ENCODE results near the gene WFS1.

The WFS1 gene

GRCh38 chr4:6321361-6321760, 51.7 kb downstream of the WFS1 start:
- Histone ChIP-seq H3K4me2 (ENCODE audit: low read depth, low read length, poor library complexity, severe bottlenecking) (no peak overlapping the region), H3K4me3 (ENCODE audit: low read length, poor library complexity, severe bottlenecking) (no peak overlapping the region), H4K20me1 (ENCODE audit: insufficient read depth, low read length, poor library complexity, severe bottlenecking) (no peaks in the 10 kb centered on the region), H3K9ac (ENCODE audit: low read depth, low read length, poor library complexity, severe bottlenecking) (no peak overlapping the region), H2AFZ (ENCODE audit: low read length) (no peak overlapping the region), H3K79me2 (ENCODE audit: insufficient read depth, low read length) (no peaks in the 10 kb centered on the region), H3K9me3 (ENCODE audit: insufficient read depth, low read depth, low read length) (no peaks in the 10 kb centered on the region; the same call in 1 of the 2 replicates), H3K9me2 (replicated peaks; ENCODE audit: low read depth, low read length) (no peaks in the 10 kb centered on the region), H3K36me3 (ENCODE audit: insufficient read depth, low read length) (no peaks in the 10 kb centered on the region), H3F3A (ENCODE audit: low read depth) (no peaks in the 10 kb centered on the region), H3K4me1 (ENCODE audit: insufficient read depth, low read length, poor library complexity, severe bottlenecking) (peaks cover 26% of the 10 kb centered on the region), H3K27me3 (ENCODE audit: insufficient read depth, low read length, poor library complexity, severe bottlenecking) (peaks cover 38% of the 10 kb centered on the region)
- TF ChIP-seq EZH2phosphoT487 (IDR thresholded peaks at IDR 0.05; ENCODE audit: borderline replicate concordance), result no peak
- TF ChIP-seq, protein P1, sequence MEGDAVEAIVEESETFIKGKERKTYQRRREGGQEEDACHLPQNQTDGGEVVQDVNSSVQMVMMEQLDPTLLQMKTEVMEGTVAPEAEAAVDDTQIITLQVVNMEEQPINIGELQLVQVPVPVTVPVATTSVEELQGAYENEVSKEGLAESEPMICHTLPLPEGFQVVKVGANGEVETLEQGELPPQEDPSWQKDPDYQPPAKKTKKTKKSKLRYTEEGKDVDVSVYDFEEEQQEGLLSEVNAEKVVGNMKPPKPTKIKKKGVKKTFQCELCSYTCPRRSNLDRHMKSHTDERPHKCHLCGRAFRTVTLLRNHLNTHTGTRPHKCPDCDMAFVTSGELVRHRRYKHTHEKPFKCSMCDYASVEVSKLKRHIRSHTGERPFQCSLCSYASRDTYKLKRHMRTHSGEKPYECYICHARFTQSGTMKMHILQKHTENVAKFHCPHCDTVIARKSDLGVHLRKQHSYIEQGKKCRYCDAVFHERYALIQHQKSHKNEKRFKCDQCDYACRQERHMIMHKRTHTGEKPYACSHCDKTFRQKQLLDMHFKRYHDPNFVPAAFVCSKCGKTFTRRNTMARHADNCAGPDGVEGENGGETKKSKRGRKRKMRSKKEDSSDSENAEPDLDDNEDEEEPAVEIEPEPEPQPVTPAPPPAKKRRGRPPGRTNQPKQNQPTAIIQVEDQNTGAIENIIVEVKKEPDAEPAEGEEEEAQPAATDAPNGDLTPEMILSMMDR (conservative IDR thresholded peaks at IDR 0.05; ENCODE audit: low read length), result no peak

GRCh38 chr4:6322067-6322760, 52.6 kb downstream of the WFS1 start:
- Histone ChIP-seq H2AFZ (ENCODE audit: low read length) (no peak overlapping the region), H3K9me2 (replicated peaks; ENCODE audit: low read depth, low read length) (no peaks in the 10 kb centered on the region), H3K4me1 (ENCODE audit: insufficient read depth, low read length, poor library complexity, severe bottlenecking) (peaks cover 26% of the 10 kb centered on the region), H3K36me3 (ENCODE audit: insufficient read depth, low read length) (no peaks in the 10 kb centered on the region), H3K4me3 (ENCODE audit: low read length, poor library complexity, severe bottlenecking) (peak overlapping the region; percentile 18), H4K20me1 (ENCODE audit: insufficient read depth, low read length, poor library complexity, severe bottlenecking) (no peaks in the 10 kb centered on the region), H3K79me2 (ENCODE audit: insufficient read depth, low read length) (no peaks in the 10 kb centered on the region), H3F3A (ENCODE audit: low read depth) (no peaks in the 10 kb centered on the region), H3K9me3 (ENCODE audit: insufficient read depth, low read depth, low read length) (no peaks in the 10 kb centered on the region; the same call in 1 of the 2 replicates), H3K4me2 (ENCODE audit: low read depth, low read length, poor library complexity, severe bottlenecking) (peak overlapping the region; percentile 64), H3K27me3 (ENCODE audit: insufficient read depth, low read length, poor library complexity, severe bottlenecking) (peaks cover 32% of the 10 kb centered on the region), H3K9ac (ENCODE audit: low read depth, low read length, poor library complexity, severe bottlenecking) (no peak overlapping the region)
- no peak for TF ChIP-seq EZH2phosphoT487 (IDR thresholded peaks at IDR 0.05; ENCODE audit: borderline replicate concordance)
- TF ChIP-seq, protein P1 (conservative IDR thresholded peaks at IDR 0.05; ENCODE audit: low read length), result no peak

GRCh38 chr4:6322761-6323566, 53.3 kb downstream of the WFS1 start:
- Histone ChIP-seq H3K79me2 (ENCODE audit: insufficient read depth, low read length) (no peaks in the 10 kb centered on the region), H3K4me2 (ENCODE audit: low read depth, low read length, poor library complexity, severe bottlenecking) (peak overlapping the region; percentile 64), H3K27me3 (ENCODE audit: insufficient read depth, low read length, poor library complexity, severe bottlenecking) (peaks cover 25% of the 10 kb centered on the region), H3K36me3 (ENCODE audit: insufficient read depth, low read length) (no peaks in the 10 kb centered on the region), H2AFZ (ENCODE audit: low read length) (no peak overlapping the region), H4K20me1 (ENCODE audit: insufficient read depth, low read length, poor library complexity, severe bottlenecking) (no peaks in the 10 kb centered on the region), H3K9me3 (ENCODE audit: insufficient read depth, low read depth, low read length) (no peaks in the 10 kb centered on the region; the same call in 1 of the 2 replicates), H3K4me1 (ENCODE audit: insufficient read depth, low read length, poor library complexity, severe bottlenecking) (peaks cover 26% of the 10 kb centered on the region), H3K9ac (ENCODE audit: low read depth, low read length, poor library complexity, severe bottlenecking) (no peak overlapping the region), H3K4me3 (ENCODE audit: low read length, poor library complexity, severe bottlenecking) (peak overlapping the region; percentile 18), H3K9me2 (replicated peaks; ENCODE audit: low read depth, low read length) (no peaks in the 10 kb centered on the region), H3F3A (ENCODE audit: low read depth) (no peaks in the 10 kb centered on the region)
- TF ChIP-seq, protein P1 (conservative IDR thresholded peaks at IDR 0.05; ENCODE audit: low read length), result no peak
- TF ChIP-seq EZH2phosphoT487 (IDR thresholded peaks at IDR 0.05; ENCODE audit: borderline replicate concordance), result peak; percentile 87

Measured in Loucy (cell line).